Mesendoderm (in vitro differentiated cells): Measurements from ENCODE around the gene MPZL1.

ENCODE experiments used
- DNase-seq: peaks from one replicate; pipeline ENCODE4 v3.0.0; 2013
- H2AK5ac ChIP-seq: 2 replicates; pipeline ENCODE4 v1.6.1; 2013; ENCODE audit warnings: low read length, inconsistent platforms
- H2BK120ac ChIP-seq: 2 replicates; pipeline ENCODE4 v1.6.1; 2013; ENCODE audit warnings: low read depth, mild to moderate bottlenecking, low read length, moderate library complexity, mixed read lengths
- H2BK15ac ChIP-seq: replicated peaks from 2 replicates; pipeline ENCODE4 v1.6.1; 2013; ENCODE audit warnings: low read depth, mild to moderate bottlenecking, moderate library complexity
- H2BK5ac ChIP-seq: 2 replicates; pipeline ENCODE4 v1.6.1; 2013; ENCODE audit warnings: low read length, inconsistent platforms
- H3K18ac ChIP-seq: 2 replicates; pipeline ENCODE4 v1.6.1; 2013; ENCODE audit warnings: mild to moderate bottlenecking, low read length, mixed read lengths
- H3K23ac ChIP-seq: one replicate; pipeline ENCODE4 v1.6.1; 2013; ENCODE audit warnings: low read length
- H3K27ac ChIP-seq: 2 replicates; pipeline ENCODE4 v1.5.1; 2013; ENCODE audit warnings: low read depth, mild to moderate bottlenecking, inconsistent platforms, low read length, moderate library complexity
- H3K27me3 ChIP-seq: 2 replicates; pipeline ENCODE4 v1.6.1; 2013; ENCODE audit warnings: low read length, control low read depth, mild to moderate bottlenecking, inconsistent platforms; ENCODE audit not compliant: insufficient read depth, poor library complexity
- H3K36me3 ChIP-seq: 2 replicates; pipeline ENCODE4 v1.6.1; 2013; ENCODE audit warnings: low read length, inconsistent platforms; ENCODE audit not compliant: control insufficient read depth, insufficient read depth
- H3K4ac ChIP-seq: one replicate; pipeline ENCODE4 v1.6.1; 2013; ENCODE audit warnings: low read depth, mild to moderate bottlenecking, low read length, moderate library complexity
- H3K4me1 ChIP-seq: 2 replicates; pipeline ENCODE4 v1.6.1; 2013; ENCODE audit warnings: low read depth, low read length, inconsistent platforms; ENCODE audit not compliant: control insufficient read depth
- H3K4me2 ChIP-seq: 2 replicates; pipeline ENCODE4 v1.6.1; 2013; ENCODE audit warnings: low read length
- H3K4me3 ChIP-seq: 2 replicates; pipeline ENCODE4 v1.5.1; 2013; ENCODE audit warnings: mild to moderate bottlenecking, low read length
- H3K56ac ChIP-seq: one replicate; pipeline ENCODE4 v1.6.1; 2013; ENCODE audit warnings: low read length
- H3K79me1 ChIP-seq: 2 replicates; pipeline ENCODE4 v1.6.1; 2013; ENCODE audit warnings: low read length, inconsistent platforms
- H3K79me2 ChIP-seq: 2 replicates; pipeline ENCODE4 v1.6.1; 2013; ENCODE audit warnings: mild to moderate bottlenecking, low read length; ENCODE audit not compliant: control insufficient read depth, insufficient read depth
- H3K9ac ChIP-seq: 2 replicates; pipeline ENCODE4 v1.6.1; 2013; ENCODE audit warnings: low read length, inconsistent platforms
- H4K5ac ChIP-seq: one replicate; pipeline ENCODE4 v1.6.1; 2013; ENCODE audit warnings: low read length
- H4K8ac ChIP-seq: one replicate; pipeline ENCODE4 v1.6.1; 2013; ENCODE audit warnings: low read depth, mild to moderate bottlenecking, control low read depth, low read length, moderate library complexity
- WGBS: extraction: QIAGEN DNeasy Blood & Tissue Kit; methylation state at CpG from one replicate; pipeline ENCODE4 v1.1.7; 2013; ENCODE audit warnings: low lambda C conversion rate, missing lambda C conversion rate; ENCODE audit not compliant: insufficient coverage; ENCODE audit errors: extremely low coverage; 5-methylcytosine and 5-hydroxymethylcytosine counted together

Gene MPZL1

DNA sequence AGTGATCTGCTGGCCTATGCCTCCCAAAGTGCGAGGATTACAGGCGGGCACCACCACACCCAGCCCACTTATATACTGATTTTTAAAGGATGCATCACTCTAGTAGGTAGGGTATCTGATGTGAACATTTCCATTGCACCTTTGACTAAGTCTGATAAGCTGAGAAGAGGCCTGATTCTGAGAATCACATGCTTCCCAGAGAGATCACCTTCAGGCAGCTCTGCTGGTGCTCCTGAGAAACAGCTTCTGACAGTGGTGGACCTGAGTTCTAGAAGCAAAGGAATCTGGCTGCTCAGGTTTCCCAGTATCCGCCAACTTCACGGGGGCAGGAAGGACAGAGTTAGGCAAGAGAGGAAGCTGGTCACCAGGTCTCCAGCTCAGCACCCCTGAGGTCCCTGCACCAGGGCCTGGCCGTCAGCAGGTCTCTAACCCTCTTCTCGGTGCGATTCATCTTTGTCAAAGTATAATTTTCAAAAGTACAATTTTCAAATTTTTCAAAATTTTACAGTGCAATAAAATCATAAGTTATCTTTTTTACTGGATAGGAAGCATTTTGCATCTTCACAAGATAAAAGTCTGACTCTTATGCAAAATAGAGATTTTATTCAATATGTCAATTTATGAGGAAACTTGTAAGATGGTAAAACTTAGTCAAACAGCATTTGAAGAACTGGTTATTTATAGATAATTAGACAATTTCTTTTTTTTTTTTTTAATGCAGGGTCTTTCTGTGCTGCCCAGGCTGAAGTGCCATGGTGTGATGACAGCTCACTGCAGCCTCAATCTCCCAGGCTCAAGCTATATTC, 25.8 kb upstream of the MPZL1 start:
- Histone ChIP-seq H3K4me1 (no peaks in the 10 kb centered on the region), H3K4ac (no peak overlapping the region), H2BK120ac (no peak overlapping the region), H3K79me1 (no peaks in the 10 kb centered on the region), H3K27me3 (no peaks in the 10 kb centered on the region), H3K79me2 (no peaks in the 10 kb centered on the region), H2BK15ac (no peak overlapping the region), H4K5ac (no peak overlapping the region), H2BK5ac (no peak overlapping the region), H3K27ac (no peak overlapping the region), H3K18ac (no peak overlapping the region), H3K56ac (no peak overlapping the region), H3K4me2 (no peak overlapping the region), H3K4me3 (no peak overlapping the region), H3K36me3 (no peaks in the 10 kb centered on the region), H3K23ac (no peak overlapping the region), H4K8ac (no peak overlapping the region), H3K9ac (no peak overlapping the region), H2AK5ac (no peak overlapping the region)
- no CpG with 5 or more reads among the region's 7 CpGs for WGBS
- DNase-seq: no peak

DNA sequence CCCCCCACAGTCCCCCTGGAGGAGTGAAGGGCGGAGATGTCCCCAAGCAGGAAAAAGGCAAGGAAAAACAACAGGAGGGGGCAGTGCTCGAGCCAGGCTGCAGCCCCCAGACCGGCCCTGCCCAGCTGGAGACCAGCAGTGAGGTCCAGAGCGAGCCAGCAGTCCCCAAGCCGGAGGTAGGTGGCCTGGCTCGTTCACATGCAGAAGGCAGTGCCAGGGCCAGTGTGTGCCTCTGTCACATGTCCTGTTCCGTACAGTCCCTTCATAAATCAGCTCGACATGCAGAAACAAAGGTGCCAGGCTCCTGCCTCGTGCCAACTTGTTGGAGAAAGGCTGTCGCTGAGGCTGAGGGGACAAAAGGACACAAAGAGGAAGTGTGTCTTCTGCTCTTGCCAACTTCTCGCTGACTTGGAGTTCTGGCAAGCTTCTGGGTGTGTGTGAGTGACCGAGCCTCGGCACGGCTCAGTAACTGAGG, 24.1 kb upstream of the MPZL1 start:
- Histone ChIP-seq H2BK15ac (no peak overlapping the region), H3K79me1 (no peaks in the 10 kb centered on the region), H3K4me1 (no peaks in the 10 kb centered on the region), H2AK5ac (no peak overlapping the region), H4K5ac (no peak overlapping the region), H3K4ac (no peak overlapping the region), H3K36me3 (no peaks in the 10 kb centered on the region), H3K4me2 (no peak overlapping the region), H2BK120ac (no peak overlapping the region), H3K4me3 (no peak overlapping the region), H3K27me3 (no peaks in the 10 kb centered on the region), H2BK5ac (no peak overlapping the region), H3K18ac (no peak overlapping the region), H4K8ac (no peak overlapping the region), H3K27ac (no peak overlapping the region), H3K79me2 (no peaks in the 10 kb centered on the region), H3K9ac (no peak overlapping the region), H3K23ac (no peak overlapping the region), H3K56ac (no peak overlapping the region)
- WGBS: no CpG with 5 or more reads among the region's 14 CpGs
- DNase-seq: no peak

DNA sequence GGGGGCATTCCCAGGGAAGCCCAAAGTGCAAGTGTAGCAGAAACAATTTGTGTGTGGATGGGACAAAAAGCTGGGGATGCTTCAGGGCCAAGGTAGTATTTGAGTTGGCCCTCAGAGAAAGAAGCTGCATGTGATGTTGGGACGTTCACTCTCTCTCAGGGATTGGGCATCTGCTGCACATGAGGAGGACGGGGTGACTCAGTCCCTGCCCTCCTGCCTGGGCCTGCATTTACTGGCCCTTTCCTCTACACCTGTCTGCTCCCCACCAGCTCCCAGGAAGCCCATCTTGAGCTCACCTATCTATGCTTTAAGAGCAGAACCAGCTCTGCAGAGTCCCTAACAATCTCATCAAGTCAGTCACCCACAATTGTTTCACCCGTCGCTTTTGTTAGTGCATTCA, 23.5 kb upstream of the MPZL1 start:
- Histone ChIP-seq H3K18ac (no peak overlapping the region), H2BK5ac (no peak overlapping the region), H3K9ac (no peak overlapping the region), H3K27ac (no peak overlapping the region), H3K56ac (no peak overlapping the region), H3K79me1 (no peaks in the 10 kb centered on the region), H3K23ac (no peak overlapping the region), H3K36me3 (no peaks in the 10 kb centered on the region), H3K27me3 (no peaks in the 10 kb centered on the region), H4K8ac (no peak overlapping the region), H2BK15ac (no peak overlapping the region), H3K4me3 (no peak overlapping the region), H2AK5ac (no peak overlapping the region), H3K4me2 (no peak overlapping the region), H3K4ac (no peak overlapping the region), H4K5ac (no peak overlapping the region), H3K79me2 (no peaks in the 10 kb centered on the region), H2BK120ac (no peak overlapping the region), H3K4me1 (no peaks in the 10 kb centered on the region)
- WGBS: no CpG with 5 or more reads among the region's 4 CpGs
- no peak for DNase-seq

- Histone ChIP-seq H2AK5ac (no peak overlapping the region), H3K79me2 (no peaks in the 10 kb centered on the region), H3K79me1 (no peaks in the 10 kb centered on the region), H2BK5ac (no peak overlapping the region), H3K56ac (no peak overlapping the region), H3K4me1 (peaks cover 7% of the 10 kb centered on the region), H2BK15ac (no peak overlapping the region), H3K4me3 (no peak overlapping the region), H3K23ac (no peak overlapping the region), H3K18ac (no peak overlapping the region), H2BK120ac (no peak overlapping the region), H4K8ac (no peak overlapping the region), H3K36me3 (no peaks in the 10 kb centered on the region), H3K9ac (no peak overlapping the region), H3K4me2 (no peak overlapping the region), H3K27ac (no peak overlapping the region), H3K27me3 (no peaks in the 10 kb centered on the region), H4K5ac (no peak overlapping the region), H3K4ac (no peak overlapping the region)
- no CpG with 5 or more reads among the region's 1 CpG for WGBS
- DNase-seq: no peak
These were observed 20.3 kb upstream of the MPZL1 start for GRCh38 chr1:167701510-167701909.

DNA sequence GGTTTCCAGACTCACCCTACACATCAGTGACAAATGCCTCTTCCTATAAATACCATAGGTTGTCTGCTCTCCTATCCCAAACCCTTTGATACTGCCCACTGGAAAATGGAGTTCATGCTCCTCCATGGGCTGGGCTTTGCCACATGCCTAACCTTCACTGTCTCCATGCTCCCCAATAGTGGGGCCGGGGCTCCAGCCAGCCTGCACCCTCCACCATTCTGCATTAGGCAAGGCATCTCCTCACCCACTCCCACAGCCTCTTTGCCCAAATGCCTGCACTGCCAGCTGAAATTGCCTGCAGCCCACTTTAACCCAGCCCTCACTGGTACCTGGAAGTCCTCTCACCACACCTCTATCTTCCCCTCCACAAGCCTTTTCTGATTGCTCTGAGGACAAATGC, 18.2 kb upstream of the MPZL1 start:
- Histone ChIP-seq H3K9ac (no peak overlapping the region), H2BK5ac (no peak overlapping the region), H2BK120ac (no peak overlapping the region), H2BK15ac (no peak overlapping the region), H3K36me3 (no peaks in the 10 kb centered on the region), H3K23ac (no peak overlapping the region), H3K79me2 (no peaks in the 10 kb centered on the region), H3K4ac (no peak overlapping the region), H3K4me1 (peaks cover 7% of the 10 kb centered on the region), H3K4me2 (no peak overlapping the region), H4K5ac (no peak overlapping the region), H2AK5ac (no peak overlapping the region), H3K27ac (no peak overlapping the region), H3K79me1 (no peaks in the 10 kb centered on the region), H3K4me3 (no peak overlapping the region), H3K56ac (no peak overlapping the region), H4K8ac (no peak overlapping the region), H3K18ac (no peak overlapping the region), H3K27me3 (no peaks in the 10 kb centered on the region)
- no CpG with 5 or more reads among the region's 1 CpG for WGBS
- no peak for DNase-seq

DNA sequence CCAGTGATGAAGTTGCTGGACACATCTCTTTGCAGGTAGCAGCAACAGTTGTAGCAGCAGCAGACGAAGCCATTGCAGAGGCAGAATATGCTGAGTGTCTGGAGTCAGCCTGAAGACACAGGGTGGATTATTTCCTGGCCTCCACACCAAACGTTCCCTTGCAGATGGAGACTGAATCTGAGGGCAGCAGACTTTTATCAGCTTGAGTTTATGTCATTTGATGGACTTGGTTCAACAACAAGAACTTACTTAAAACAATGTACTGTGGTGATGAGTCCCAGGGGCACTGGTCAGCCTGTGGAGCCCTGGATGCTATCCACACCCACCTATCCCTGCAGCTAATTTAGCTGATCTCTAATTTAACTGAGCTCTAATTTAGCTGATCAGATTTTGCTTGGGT, 17.1 kb upstream of the MPZL1 start:
- no peak overlapping the region for H2BK120ac ChIP-seq
- no peak overlapping the region for H2BK15ac ChIP-seq
- H3K4me1 ChIP-seq: peaks cover 11% of the 10 kb centered on the region
- no peak for DNase-seq
- peak overlapping the region; percentile 22 for H3K56ac ChIP-seq
- H4K5ac ChIP-seq: no peak overlapping the region
- no peaks in the 10 kb centered on the region for H3K79me2 ChIP-seq
- no peak overlapping the region for H3K23ac ChIP-seq
- no CpG with 5 or more reads among the region's 2 CpGs for WGBS
- no peak overlapping the region for H3K27ac ChIP-seq
- H3K36me3 ChIP-seq: no peaks in the 10 kb centered on the region
- no peak overlapping the region for H3K4me2 ChIP-seq
- no peak overlapping the region for H2BK5ac ChIP-seq
- H3K79me1 ChIP-seq: no peaks in the 10 kb centered on the region
- H2AK5ac ChIP-seq: no peak overlapping the region
- H3K4ac ChIP-seq: no peak overlapping the region
- no peak overlapping the region for H3K4me3 ChIP-seq
- no peak overlapping the region for H3K9ac ChIP-seq
- H3K18ac ChIP-seq: no peak overlapping the region
- no peak overlapping the region for H4K8ac ChIP-seq
- no peaks in the 10 kb centered on the region for H3K27me3 ChIP-seq
